Karpas-422 (cell line): ENCODE measurements around the gene PDZD2. TPM values are rescaled to one million over a fixed set of nuclear protein-coding genes. Genes with fewer than 3 reads are reported as not detected.
A peak's percentile ranks its signal among the peaks of the same experiment; 100 is the strongest.

Experiments used
- DNase-seq: peaks from one replicate; pipeline ENCODE4 v3.0.0-alpha.2; 2015
- H2AFZ ChIP-seq: fragments of 200-600 bp; sonication (generic); 2 replicates; pipeline ENCODE4 v1.6.1; 2014; ENCODE audit warnings: antibody characterized with exemption, low read length, mixed read lengths
- H3K27ac ChIP-seq: fragments of 200-600 bp; sonication (generic); 2 replicates; pipeline ENCODE4 v1.5.1; 2014; ENCODE audit warnings: mild to moderate bottlenecking, low read length, moderate library complexity
- H3K27me3 ChIP-seq: fragments of 200-600 bp; sonication (generic); 2 replicates; pipeline ENCODE4 v1.6.1; 2014; ENCODE audit warnings: low read length, mixed read lengths
- H3K36me3 ChIP-seq: fragments of 200-600 bp; sonication (generic); 2 replicates; pipeline ENCODE4 v1.6.1; 2014; ENCODE audit warnings: low read length, mixed read lengths; ENCODE audit not compliant: insufficient read depth
- H3K4me1 ChIP-seq: fragments of 200-600 bp; sonication (generic); 2 replicates; pipeline ENCODE4 v1.6.1; 2014; ENCODE audit warnings: mild to moderate bottlenecking, low read length, mixed read lengths
- H3K4me2 ChIP-seq: fragments of 200-600 bp; sonication (generic); 2 replicates; pipeline ENCODE4 v1.6.1; 2014; ENCODE audit warnings: low read length, low read depth, mild to moderate bottlenecking; ENCODE audit not compliant: poor library complexity, severe bottlenecking
- H3K4me3 ChIP-seq: fragments of 200-600 bp; sonication (generic); 2 replicates; pipeline ENCODE4 v1.5.1; 2014; ENCODE audit warnings: mild to moderate bottlenecking, antibody characterized with exemption, low read length, mixed read lengths
- H3K79me2 ChIP-seq: fragments of 200-600 bp; sonication (generic); 2 replicates; pipeline ENCODE4 v1.6.1; 2014; ENCODE audit warnings: mild to moderate bottlenecking, low read length, mixed read lengths
- H3K9ac ChIP-seq: fragments of 200-600 bp; sonication (generic); 2 replicates; pipeline ENCODE4 v1.6.0; 2014; ENCODE audit warnings: low read length
- H3K9me2 ChIP-seq: fragments of 200-600 bp; sonication (generic), shearing (Covaris generic); replicated peaks from 2 replicates; pipeline ENCODE4 v1.6.0; 2014; ENCODE audit warnings: mild to moderate bottlenecking, low read length, moderate library complexity; ENCODE audit not compliant: insufficient read depth
- H3K9me3 ChIP-seq: fragments of 300-700, 200-600 bp; sonication (generic); 2 replicates; pipeline ENCODE4 v1.6.1; 2014; ENCODE audit warnings: low read length, mixed read lengths
- H4K20me1 ChIP-seq: fragments of 200-600 bp; sonication (generic); 2 replicates; pipeline ENCODE4 v1.6.1; 2014; ENCODE audit warnings: mild to moderate bottlenecking, antibody characterized with exemption, low read length, low read depth; ENCODE audit not compliant: insufficient read depth
- total RNA-seq: library from RNA; depleted of rRNA; stranded (reverse); fragments of >200 nt; shearing (Covaris generic); gene quantifications from 2 replicates; pipeline ENCODE4 v1.2.3, GENCODE V29; 2014; ENCODE audit warnings: low replicate concordance

Gene PDZD2
- total RNA-seq, 1 experiment from 2014 or later, result not detected

DNA sequence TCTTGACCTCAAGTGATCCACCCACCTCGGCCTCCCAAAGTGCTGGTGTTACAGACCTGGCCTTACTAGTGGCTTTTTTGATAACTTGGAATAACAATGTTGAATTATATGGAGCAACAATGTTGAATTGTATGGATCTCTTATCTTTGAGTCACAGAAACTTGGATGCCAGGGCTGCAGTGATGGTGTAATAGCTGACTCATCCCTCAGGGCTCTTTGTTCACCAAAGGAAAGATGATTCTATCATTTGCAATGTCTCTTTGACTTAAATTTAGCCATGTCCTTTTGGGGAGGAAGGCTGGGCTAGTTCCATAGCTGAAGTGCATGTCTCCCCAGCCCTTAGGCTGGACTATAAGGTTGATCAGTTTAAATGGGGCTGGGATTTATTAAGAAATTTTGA lies 172.3 kb downstream of the PDZD2 start:
- Histone ChIP-seq H3K4me2 (no peak overlapping the region), H3K79me2 (no peaks in the 10 kb centered on the region)

GRCh38 chr5:31815376-31815775 lies 176.4 kb downstream of the PDZD2 start:
- Histone ChIP-seq H3K9me3 (no peaks in the 10 kb centered on the region), H4K20me1 (no peaks in the 10 kb centered on the region), H3K79me2 (no peaks in the 10 kb centered on the region), H3K9me2 (no peaks in the 10 kb centered on the region), H3K4me1 (no peaks in the 10 kb centered on the region), H3K27me3 (no peaks in the 10 kb centered on the region), H2AFZ (no peak overlapping the region), H3K36me3 (no peaks in the 10 kb centered on the region), H3K4me3 (no peak overlapping the region), H3K27ac (no peak overlapping the region), H3K4me2 (no peak overlapping the region), H3K9ac (no peak overlapping the region)
- no peak for DNase-seq

More for the DNA sequence above, 172.3 kb downstream of the PDZD2 start:
- Histone ChIP-seq H3K9me3 (no peaks in the 10 kb centered on the region), H2AFZ (no peak overlapping the region), H3K27me3 (no peaks in the 10 kb centered on the region), H3K4me3 (no peak overlapping the region), H3K9me2 (no peaks in the 10 kb centered on the region), H3K36me3 (no peaks in the 10 kb centered on the region), H4K20me1 (no peaks in the 10 kb centered on the region), H3K9ac (no peak overlapping the region), H3K27ac (no peak overlapping the region), H3K4me1 (no peaks in the 10 kb centered on the region)
- no peak for DNase-seq

DNA sequence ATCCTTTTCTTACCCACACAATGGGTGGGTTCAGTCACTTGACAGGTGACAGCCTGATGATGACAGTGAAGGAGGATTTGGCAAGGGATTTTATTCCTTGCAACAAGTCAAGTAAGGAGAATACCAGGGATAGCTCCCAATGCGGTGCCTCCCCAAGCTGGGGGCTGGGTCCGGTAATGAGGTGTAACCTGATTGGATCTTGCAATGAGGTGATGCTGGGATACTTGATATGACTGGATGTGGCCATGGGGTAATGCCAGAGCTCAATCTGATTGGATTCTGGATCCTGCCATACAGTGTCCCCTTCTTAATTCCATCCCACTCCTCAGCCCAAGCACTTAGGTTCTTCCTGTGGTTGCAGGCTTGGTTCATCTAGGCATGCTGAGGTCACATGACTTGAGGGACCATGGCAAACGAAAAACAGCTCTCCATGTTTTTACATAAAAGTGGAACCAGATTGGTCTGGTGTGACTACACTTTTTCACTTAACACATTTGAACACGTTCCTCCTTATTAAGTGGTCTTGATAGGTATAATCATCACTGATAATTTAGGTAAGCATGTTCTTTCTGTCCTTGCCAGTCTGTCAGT lies 181.1 kb downstream of the PDZD2 start:
- no peak overlapping the region for H3K9ac ChIP-seq
- H4K20me1 ChIP-seq, result no peaks in the 10 kb centered on the region
- no peak overlapping the region for H3K4me2 ChIP-seq
- H2AFZ ChIP-seq, result no peak overlapping the region
- no peaks in the 10 kb centered on the region for H3K4me1 ChIP-seq
- no peak overlapping the region for H3K27ac ChIP-seq
- H3K4me3 ChIP-seq, result no peak overlapping the region
- DNase-seq, result no peak
- no peaks in the 10 kb centered on the region for H3K36me3 ChIP-seq
- H3K9me2 ChIP-seq, result no peaks in the 10 kb centered on the region
- H3K27me3 ChIP-seq, result no peaks in the 10 kb centered on the region
- no peaks in the 10 kb centered on the region for H3K79me2 ChIP-seq
- H3K9me3 ChIP-seq, result no peaks in the 10 kb centered on the region

- Histone ChIP-seq H3K9me2 (no peaks in the 10 kb centered on the region), H3K9me3 (no peaks in the 10 kb centered on the region), H4K20me1 (no peaks in the 10 kb centered on the region), H3K27ac (no peak overlapping the region), H3K4me1 (no peaks in the 10 kb centered on the region), H3K79me2 (no peaks in the 10 kb centered on the region), H2AFZ (no peak overlapping the region), H3K4me3 (no peak overlapping the region), H3K4me2 (no peak overlapping the region), H3K27me3 (no peaks in the 10 kb centered on the region), H3K36me3 (no peaks in the 10 kb centered on the region), H3K9ac (no peak overlapping the region)
- DNase-seq, result no peak
These were observed 184.5 kb downstream of the PDZD2 start for GRCh38 chr5:31823472-31823871.

- H3K79me2 ChIP-seq, result no peaks in the 10 kb centered on the region
- H3K27me3 ChIP-seq, result no peaks in the 10 kb centered on the region
- no peak overlapping the region for H3K9ac ChIP-seq
- DNase-seq, result no peak
- no peak overlapping the region for H3K4me3 ChIP-seq
- H4K20me1 ChIP-seq, result no peaks in the 10 kb centered on the region
- no peak overlapping the region for H3K27ac ChIP-seq
- no peaks in the 10 kb centered on the region for H3K9me2 ChIP-seq
- no peaks in the 10 kb centered on the region for H3K36me3 ChIP-seq
- H3K9me3 ChIP-seq, result no peaks in the 10 kb centered on the region
- no peaks in the 10 kb centered on the region for H3K4me1 ChIP-seq
- no peak overlapping the region for H3K4me2 ChIP-seq
- H2AFZ ChIP-seq, result no peak overlapping the region
These were observed 186.1 kb downstream of the PDZD2 start for GRCh38 chr5:31824869-31825517.

DNA sequence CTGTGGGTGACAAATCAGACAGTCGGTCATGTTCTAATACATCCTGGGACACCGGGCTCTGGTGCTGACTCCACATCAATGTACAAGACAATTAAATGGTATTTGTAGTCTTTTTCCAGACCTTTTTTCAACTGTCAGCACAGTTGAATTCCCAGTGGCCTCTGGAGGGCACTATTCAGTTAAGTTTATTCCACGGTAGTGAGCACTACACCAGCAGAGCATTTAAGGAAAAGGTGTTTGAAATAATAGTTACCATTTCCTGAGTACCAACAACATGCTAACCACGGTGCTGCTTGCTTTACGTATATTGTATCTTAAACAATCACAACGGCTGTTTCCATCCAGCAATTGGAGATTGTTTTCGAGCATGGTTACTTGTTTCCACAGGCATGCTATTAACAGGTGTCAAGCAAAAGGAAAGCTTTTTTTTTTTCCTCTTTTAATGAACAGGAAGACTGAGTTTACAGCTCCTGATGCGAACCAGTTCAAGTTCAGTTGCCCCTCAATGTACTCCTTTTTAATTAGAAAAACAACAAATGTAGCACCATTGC lies 186.7 kb downstream of the PDZD2 start:
- no peaks in the 10 kb centered on the region for H3K4me1 ChIP-seq
- no peaks in the 10 kb centered on the region for H3K36me3 ChIP-seq
- no peak overlapping the region for H3K4me2 ChIP-seq
- no peaks in the 10 kb centered on the region for H3K79me2 ChIP-seq
- no peaks in the 10 kb centered on the region for H3K9me3 ChIP-seq
- H4K20me1 ChIP-seq, result no peaks in the 10 kb centered on the region
- no peak overlapping the region for H2AFZ ChIP-seq
- H3K4me3 ChIP-seq, result no peak overlapping the region
- H3K9ac ChIP-seq, result no peak overlapping the region
- no peak overlapping the region for H3K27ac ChIP-seq
- peak; percentile 71 for DNase-seq
- H3K9me2 ChIP-seq, result no peaks in the 10 kb centered on the region
- H3K27me3 ChIP-seq, result no peaks in the 10 kb centered on the region

DNA sequence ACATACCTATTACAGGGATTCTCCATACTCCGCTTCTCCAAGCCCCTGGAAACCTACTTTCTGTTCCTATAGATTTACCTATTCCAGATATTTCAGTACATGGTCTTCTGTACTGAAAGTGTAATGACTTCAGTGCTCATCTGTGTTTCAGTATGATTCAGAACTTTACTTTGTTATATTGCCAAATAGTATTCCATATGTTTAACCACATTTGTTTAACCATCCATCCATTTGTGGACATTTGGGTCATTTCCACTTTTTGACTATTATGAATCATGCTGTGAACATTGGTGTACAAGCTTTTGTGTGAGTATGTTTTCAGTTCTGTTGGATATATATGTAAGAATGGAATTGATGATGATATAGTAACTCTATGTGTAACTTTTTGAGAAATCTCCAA lies 188.9 kb downstream of the PDZD2 start:
- no peaks in the 10 kb centered on the region for H3K36me3 ChIP-seq
- no peak overlapping the region for H3K9ac ChIP-seq
- H3K9me3 ChIP-seq, result no peaks in the 10 kb centered on the region
- no peaks in the 10 kb centered on the region for H3K9me2 ChIP-seq
- no peak overlapping the region for H3K4me2 ChIP-seq
- H2AFZ ChIP-seq, result no peak overlapping the region
- H3K27me3 ChIP-seq, result no peaks in the 10 kb centered on the region
- H3K27ac ChIP-seq, result no peak overlapping the region
- no peak for DNase-seq
- H3K4me1 ChIP-seq, result no peaks in the 10 kb centered on the region
- no peaks in the 10 kb centered on the region for H3K79me2 ChIP-seq
- H4K20me1 ChIP-seq, result no peaks in the 10 kb centered on the region
- no peak overlapping the region for H3K4me3 ChIP-seq

DNA sequence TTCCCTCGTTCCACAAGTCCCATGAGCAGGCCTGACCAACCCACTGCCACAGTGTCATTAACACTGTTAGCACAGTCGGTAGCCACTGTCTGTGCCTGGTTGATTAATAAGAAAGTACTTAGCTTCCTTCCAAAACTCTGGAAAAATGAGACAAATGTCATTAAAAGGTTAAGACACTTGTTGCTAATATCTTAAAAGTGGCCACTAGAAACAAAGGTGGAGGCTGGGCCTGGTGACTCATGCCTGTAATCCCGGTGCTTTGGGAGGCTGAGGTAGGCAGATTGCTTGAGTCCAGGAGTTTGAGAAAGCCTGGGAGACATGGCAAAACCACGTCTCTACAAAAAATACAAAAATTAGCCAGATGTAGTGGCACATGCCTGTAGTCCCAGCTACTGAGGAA lies 194.0 kb downstream of the PDZD2 start:
- Histone ChIP-seq H3K9ac (no peak overlapping the region), H4K20me1 (no peaks in the 10 kb centered on the region), H2AFZ (no peak overlapping the region), H3K9me2 (no peaks in the 10 kb centered on the region), H3K79me2 (no peaks in the 10 kb centered on the region), H3K4me1 (no peaks in the 10 kb centered on the region), H3K4me2 (no peak overlapping the region), H3K27me3 (no peaks in the 10 kb centered on the region), H3K9me3 (no peaks in the 10 kb centered on the region), H3K4me3 (no peak overlapping the region), H3K36me3 (no peaks in the 10 kb centered on the region), H3K27ac (no peak overlapping the region)
- DNase-seq, result no peak
